ENCODE data around the gene KLRD1. TPM values are rescaled to one million over a fixed set of nuclear protein-coding genes. Genes with fewer than 3 reads are reported as not detected.
"Not testable (repeated sequence)": the region's sequence is repeated elsewhere in the genome, so short reads cannot be mapped to it uniquely, and the experiment has no call there.

The KLRD1 gene
- total RNA-seq, 4 donors from 2014 or later: 0.72 to 1.1 (median 0.76) TPM; not detected in 1

DNA sequence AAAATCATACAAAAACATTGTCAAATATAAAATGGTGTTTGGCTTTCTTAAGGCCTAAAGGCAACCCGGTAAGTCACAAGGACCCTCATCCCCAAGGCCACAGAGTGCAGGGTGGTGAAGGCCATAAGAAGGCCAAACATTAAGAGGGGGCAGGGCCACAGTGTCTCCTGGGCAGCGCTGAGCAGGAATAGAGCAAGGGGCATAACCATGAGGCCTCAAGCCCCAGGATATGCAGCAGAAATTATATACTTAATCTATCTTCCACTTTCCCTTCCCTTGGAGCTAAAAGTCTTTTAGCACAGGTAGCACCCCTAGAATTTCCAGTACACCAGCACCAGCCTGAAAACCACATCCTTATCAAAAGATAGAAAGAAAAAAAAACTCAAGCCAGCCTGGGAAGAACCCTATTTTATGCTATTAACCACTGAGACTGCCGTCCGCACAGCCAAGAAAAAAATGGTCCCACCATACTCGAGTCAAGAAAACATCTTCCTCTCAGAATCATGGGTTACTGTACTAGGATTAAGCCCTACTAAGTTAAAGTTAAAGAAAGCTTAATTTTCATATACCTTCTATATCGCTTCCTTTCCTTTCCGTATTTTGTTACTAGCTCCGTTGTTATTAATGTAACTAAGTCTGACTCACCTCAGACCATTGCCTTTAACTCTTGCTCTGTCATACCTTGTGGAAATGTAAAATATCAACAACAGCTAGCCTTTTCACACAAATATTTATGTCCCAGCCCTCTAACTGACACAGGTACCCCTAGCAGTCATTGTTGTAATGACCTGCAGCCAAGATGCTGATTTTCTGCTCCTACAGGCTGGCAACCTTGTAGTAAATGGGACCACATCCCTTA, 62.1 kb downstream of the KLRD1 start:
- Histone ChIP-seq H3K9me3 (peaks cover 4% of the 10 kb centered on the region), H3K4me3 (no peak overlapping the region), H3K27ac (no peak overlapping the region), H3K36me3 (no peaks in the 10 kb centered on the region), H3K4me1 (peaks cover 17% of the 10 kb centered on the region), H3K27me3 (no peaks in the 10 kb centered on the region)
- no peak for DNase-seq (ENCODE audit: low spot score in 2 of 2)
- TF ChIP-seq, protein P1, sequence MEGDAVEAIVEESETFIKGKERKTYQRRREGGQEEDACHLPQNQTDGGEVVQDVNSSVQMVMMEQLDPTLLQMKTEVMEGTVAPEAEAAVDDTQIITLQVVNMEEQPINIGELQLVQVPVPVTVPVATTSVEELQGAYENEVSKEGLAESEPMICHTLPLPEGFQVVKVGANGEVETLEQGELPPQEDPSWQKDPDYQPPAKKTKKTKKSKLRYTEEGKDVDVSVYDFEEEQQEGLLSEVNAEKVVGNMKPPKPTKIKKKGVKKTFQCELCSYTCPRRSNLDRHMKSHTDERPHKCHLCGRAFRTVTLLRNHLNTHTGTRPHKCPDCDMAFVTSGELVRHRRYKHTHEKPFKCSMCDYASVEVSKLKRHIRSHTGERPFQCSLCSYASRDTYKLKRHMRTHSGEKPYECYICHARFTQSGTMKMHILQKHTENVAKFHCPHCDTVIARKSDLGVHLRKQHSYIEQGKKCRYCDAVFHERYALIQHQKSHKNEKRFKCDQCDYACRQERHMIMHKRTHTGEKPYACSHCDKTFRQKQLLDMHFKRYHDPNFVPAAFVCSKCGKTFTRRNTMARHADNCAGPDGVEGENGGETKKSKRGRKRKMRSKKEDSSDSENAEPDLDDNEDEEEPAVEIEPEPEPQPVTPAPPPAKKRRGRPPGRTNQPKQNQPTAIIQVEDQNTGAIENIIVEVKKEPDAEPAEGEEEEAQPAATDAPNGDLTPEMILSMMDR (IDR thresholded peaks at IDR 0.05): no peak
- TF ChIP-seq POLR2A (IDR thresholded peaks at IDR 0.05) (no peak), POLR2AphosphoS5 (IDR thresholded peaks at IDR 0.05) (no peak), EP300 (IDR thresholded peaks at IDR 0.05) (no peak)
- 92% methylated on average over 8 of the region's 8 CpGs for WGBS

DNA sequence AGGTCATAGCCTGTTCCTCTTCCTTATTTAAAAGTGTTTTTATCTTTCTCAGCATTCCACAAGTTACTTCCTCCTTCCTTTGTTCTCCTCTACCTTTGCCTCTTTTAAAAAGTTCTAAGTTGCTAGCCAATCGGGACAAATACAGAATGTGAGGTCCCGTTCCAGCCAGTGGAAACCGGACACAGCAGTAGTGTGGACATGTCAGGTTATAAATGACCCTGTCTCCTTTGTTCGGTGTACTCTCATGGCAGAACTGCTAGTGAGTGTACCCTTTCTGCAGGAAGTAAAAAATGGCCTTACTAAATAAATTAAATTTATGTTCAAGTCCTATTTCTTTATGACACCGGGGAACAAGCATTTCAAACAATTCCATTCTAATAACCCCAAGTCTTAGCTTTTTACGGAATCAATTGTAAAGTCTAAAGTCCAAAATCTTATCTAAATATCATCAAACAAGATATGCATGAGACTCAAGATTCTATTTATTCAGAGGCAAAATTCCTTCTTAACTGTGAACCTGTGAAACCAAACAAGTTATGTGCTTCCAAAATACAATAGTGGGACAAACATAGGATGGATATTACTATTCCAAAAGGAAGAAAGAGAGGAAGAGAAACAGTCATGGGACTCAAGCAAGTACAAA, 64.3 kb downstream of the KLRD1 start:
- 54% methylated on average over 6 of the region's 6 CpGs for WGBS
- not testable (repeated sequence) for H3K36me3 ChIP-seq; H3K9me3 ChIP-seq; H3K27me3 ChIP-seq; H3K27ac ChIP-seq; H3K4me1 ChIP-seq; H3K4me3 ChIP-seq; DNase-seq (ENCODE audit: low spot score in 2 of 2)

DNA sequence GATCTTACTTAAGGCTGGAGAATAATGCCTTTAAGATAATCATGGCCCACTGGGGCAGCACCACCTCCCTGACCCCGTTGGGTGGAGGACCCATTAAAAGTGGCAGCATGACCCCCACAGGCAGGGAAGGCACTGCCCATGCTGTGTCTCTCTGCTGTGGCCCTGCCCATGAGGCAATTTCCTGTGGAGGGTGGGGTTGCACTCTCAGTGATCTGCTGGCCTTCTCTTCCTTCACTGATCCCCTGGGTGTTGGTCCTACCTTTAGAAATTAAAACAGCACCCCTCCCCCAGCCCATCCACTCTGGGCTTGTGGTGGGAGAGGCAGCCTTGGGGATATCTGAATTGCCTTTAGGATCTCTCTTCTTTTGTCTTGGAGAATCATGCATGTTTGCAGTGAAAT, 64.9 kb downstream of the KLRD1 start:
- Histone ChIP-seq H3K9me3 (peaks cover 4% of the 10 kb centered on the region), H3K27ac (no peak overlapping the region), H3K4me3 (no peak overlapping the region), H3K27me3 (no peaks in the 10 kb centered on the region), H3K4me1 (peaks cover 2% of the 10 kb centered on the region), H3K36me3 (no peaks in the 10 kb centered on the region)
- no peak for DNase-seq (ENCODE audit: low spot score in 2 of 2)
- TF ChIP-seq, protein P1 (IDR thresholded peaks at IDR 0.05): no peak
- TF ChIP-seq POLR2A (IDR thresholded peaks at IDR 0.05) (no peak), POLR2AphosphoS5 (IDR thresholded peaks at IDR 0.05) (no peak), EP300 (IDR thresholded peaks at IDR 0.05) (no peak)
- WGBS: 56% methylated on average over 1 of the region's 1 CpG

DNA sequence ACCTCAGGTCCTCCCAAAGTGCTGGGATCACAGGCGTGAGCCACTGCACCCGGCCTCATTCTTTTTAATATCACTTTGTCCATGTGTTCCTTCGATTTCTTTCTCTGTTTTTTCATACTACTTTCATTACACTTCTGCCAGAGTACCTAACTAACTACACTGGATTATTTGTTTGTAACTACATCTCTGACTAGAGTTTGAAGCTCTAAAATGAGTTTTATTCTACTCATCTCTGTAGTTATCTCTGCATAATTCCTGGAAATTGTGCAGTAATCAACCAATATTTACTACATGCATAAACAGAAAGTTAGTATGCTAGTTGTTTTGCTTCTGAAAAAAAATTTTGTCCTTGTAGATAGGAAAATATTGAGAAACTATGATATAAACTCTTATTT, 67.0 kb downstream of the KLRD1 start:
- Histone ChIP-seq H3K27ac (no peak overlapping the region), H3K27me3 (no peaks in the 10 kb centered on the region), H3K9me3 (no peaks in the 10 kb centered on the region), H3K4me1 (peaks cover 2% of the 10 kb centered on the region), H3K4me3 (no peak overlapping the region), H3K36me3 (no peaks in the 10 kb centered on the region)
- no peak for DNase-seq (ENCODE audit: low spot score in 2 of 2)
- TF ChIP-seq POLR2A (IDR thresholded peaks at IDR 0.05): no peak
- TF ChIP-seq EP300 (IDR thresholded peaks at IDR 0.05): no peak
- TF ChIP-seq, protein P1 (IDR thresholded peaks at IDR 0.05): no peak
- no peak for TF ChIP-seq POLR2AphosphoS5 (IDR thresholded peaks at IDR 0.05)
- WGBS: 90% methylated on average over 3 of the region's 3 CpGs

DNA sequence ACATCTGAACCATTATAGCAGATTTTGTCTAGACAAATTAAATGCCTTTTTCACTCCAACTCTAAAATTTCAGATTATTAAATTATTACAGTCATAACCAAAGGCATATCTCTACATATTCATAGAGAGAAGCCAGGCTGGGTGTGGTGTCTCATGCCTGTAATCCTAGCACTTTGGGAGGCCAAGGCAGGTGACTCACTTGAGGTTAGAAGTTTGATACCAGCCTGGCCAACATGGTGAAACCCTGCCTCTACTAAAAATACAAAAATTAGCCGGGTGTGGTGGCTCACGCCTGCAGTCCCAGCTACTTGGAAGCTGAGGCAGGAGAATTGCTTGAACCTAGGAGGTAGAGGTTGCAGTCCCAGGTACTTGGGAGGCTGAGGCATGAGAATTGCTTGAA, 71.1 kb downstream of the KLRD1 start:
- H3K4me3 ChIP-seq, H3K4me1 ChIP-seq: not testable (repeated sequence)
- 71% methylated on average over 2 of the region's 2 CpGs for WGBS

More for the DNA sequence above, 71.1 kb downstream of the KLRD1 start:
- not testable (repeated sequence) for H3K27ac ChIP-seq; H3K27me3 ChIP-seq; H3K9me3 ChIP-seq; DNase-seq (ENCODE audit: low spot score in 2 of 2); H3K36me3 ChIP-seq

Other genes with a start within 250 kb of the KLRD1 start
- gene CLEC1A, start 208.9 kb upstream of the KLRD1 start, total RNA-seq: 1 to 10 TPM in 2 of 4 donors, under 1 TPM in 2; 0.42 to 2.1 (median 1.1) TPM
- 1 to 10 TPM; 3.7 to 6.6 (median 4.1) TPM for gene CLEC7A, start 177.7 kb upstream of the KLRD1 start, total RNA-seq
- gene OLR1, start 135.7 kb upstream of the KLRD1 start, total RNA-seq: not detected
- gene TMEM52B, start 128.8 kb upstream of the KLRD1 start, total RNA-seq: under 1 TPM in 1 of 4 donors, not detected in 3; 0.16 TPM
- 10 to 100 TPM; 48.7 to 94.6 (median 81.1) TPM for gene GABARAPL1, start 95.0 kb upstream of the KLRD1 start, total RNA-seq
- 1 to 10 TPM in 1 of 4 donors, under 1 TPM in 1, not detected in 2; 0.51 to 4.3 TPM for gene KLRK1, start 82.2 kb downstream of the KLRD1 start, total RNA-seq
- not detected for gene KLRC4, start 101.9 kb downstream of the KLRD1 start, total RNA-seq
- gene KLRC3, start 112.7 kb downstream of the KLRD1 start, total RNA-seq: not detected
- gene KLRC2, start 128.1 kb downstream of the KLRD1 start, total RNA-seq: under 1 TPM in 1 of 4 donors, not detected in 3; 0.89 TPM
- gene KLRC1, start 145.5 kb downstream of the KLRD1 start, total RNA-seq: not detected
- gene EIF2S3B, start 198.0 kb downstream of the KLRD1 start, total RNA-seq: 1 to 10 TPM in 2 of 4 donors, under 1 TPM in 2; 0.48 to 1.2 (median 0.95) TPM